H1 (cell line): ENCODE results near the gene SLC31A2. TPM values are rescaled to one million over a fixed set of nuclear protein-coding genes. Genes with fewer than 3 reads are reported as not detected.

Experiments
- CTCF ChIA-PET: fragments of 300-600 bp; sonication (Branson Sonifier 250); formaldehyde crosslinking; loops from one replicate; lab custom pipeline; 2021; ENCODE audit not compliant: partially characterized antibody; lab: Charles Lee
- POLR2A ChIA-PET: fragments of 300-600 bp; sonication (Branson Sonifier 250); formaldehyde crosslinking; loops from one replicate; lab custom pipeline; 2021; ENCODE audit warnings: inconsistent platforms; ENCODE audit not compliant: partially characterized antibody; lab: Charles Lee
- DNase-seq, 2 experiments: peaks; one replicate each; pipeline versions ENCODE4 v3.0.0 to v3.0.0-alpha.2; 2010 to 2022; ENCODE audit warnings: low spot score in 2 of 2, low read depth in 1 of 2, mixed read lengths in 1 of 2
- FAIRE-seq: peaks from 2 replicates; lab custom pipeline; 2011; peaks lifted over from hg19 to GRCh38; lab: Jason Lieb, UNC
- H2AFZ ChIP-seq: 2 replicates; pipeline ENCODE4 v1.8.1; 2012; ENCODE audit warnings: low read length, inconsistent platforms
- H2AK5ac ChIP-seq: 2 replicates; pipeline ENCODE4 v1.6.1; 2013; ENCODE audit warnings: low read depth, low read length
- H2BK120ac ChIP-seq: replicated peaks from 2 replicates; pipeline ENCODE3; 2013; ENCODE audit warnings: low read depth, low read length, inconsistent platforms
- H2BK12ac ChIP-seq: 2 replicates; pipeline ENCODE4 v1.6.1; 2013; ENCODE audit warnings: low read depth, low read length
- H2BK15ac ChIP-seq: 2 replicates; pipeline ENCODE4 v1.6.1; 2013; ENCODE audit warnings: low read length
- H2BK20ac ChIP-seq: 2 replicates; pipeline ENCODE4 v1.6.1; 2013; ENCODE audit warnings: low read length
- H2BK5ac ChIP-seq: 2 replicates; pipeline ENCODE4 v1.6.1; 2013; ENCODE audit warnings: low read depth, low read length
- H3K14ac ChIP-seq: 2 replicates; pipeline ENCODE4 v1.6.1; 2013; ENCODE audit warnings: inconsistent platforms; ENCODE audit not compliant: insufficient read length
- H3K18ac ChIP-seq: 2 replicates; pipeline ENCODE4 v1.6.1; 2013; ENCODE audit warnings: low read length; ENCODE audit errors: extremely low read depth
- H3K23ac ChIP-seq: 2 replicates; pipeline ENCODE4 v1.6.1; 2013; ENCODE audit warnings: inconsistent platforms; ENCODE audit not compliant: insufficient read length
- H3K23me2 ChIP-seq: 2 replicates; pipeline ENCODE4 v1.6.1; 2013; ENCODE audit warnings: low read depth, low read length
- H3K27ac ChIP-seq: 2 replicates; pipeline ENCODE4 v1.6.1; 2011; ENCODE audit warnings: low read depth, low read length, inconsistent platforms
- H3K27me3 ChIP-seq, 4 experiments: replicated peaks in 1 of 4; 1 replicate in 1 of 4; 2 replicates in 3 of 4; pipeline versions ENCODE4 v1.6.1 to v1.8.1; 2011 to 2013; ENCODE audit warnings: low read length in 3 of 4, mild to moderate bottlenecking in 3 of 4, inconsistent platforms in 2 of 4, mixed read lengths in 2 of 4, moderate library complexity in 1 of 4; ENCODE audit not compliant: control insufficient read depth in 3 of 4, insufficient read depth in 3 of 4; ENCODE audit errors: extremely low read depth in 1 of 4
- H3K36me3 ChIP-seq, 4 experiments: 2 replicates each; pipeline versions ENCODE4 v1.6.1 to v1.8.1; 2011 to 2013; ENCODE audit warnings: mild to moderate bottlenecking in 4 of 4, low read length in 3 of 4, moderate library complexity in 2 of 4, control low read depth in 1 of 4, inconsistent platforms in 1 of 4; ENCODE audit not compliant: insufficient read depth in 4 of 4, control insufficient read depth in 2 of 4
- H3K4ac ChIP-seq: replicated peaks from 2 replicates; pipeline ENCODE3; 2013; ENCODE audit warnings: low read length, low read depth, mixed read lengths, inconsistent platforms; ENCODE audit not compliant: insufficient read length
- H3K4me1 ChIP-seq, 4 experiments: replicated peaks in 1 of 4; 1 replicate in 1 of 4; 2 replicates in 3 of 4; pipeline versions ENCODE4 v1.6.1 to v1.8.1; 2011 to 2013; ENCODE audit warnings: low read length in 3 of 4, inconsistent platforms in 2 of 4, mixed read lengths in 1 of 4; ENCODE audit not compliant: insufficient read depth in 4 of 4, control insufficient read depth in 3 of 4
- H3K4me2 ChIP-seq, 2 experiments: 2 replicates each; pipeline versions ENCODE4 v1.6.1 to v1.8.1; 2011 to 2013; ENCODE audit warnings: low read depth in 2 of 2, low read length in 2 of 2, control low read depth in 1 of 2, inconsistent platforms in 1 of 2, mild to moderate bottlenecking in 1 of 2; ENCODE audit not compliant: insufficient read depth in 1 of 2
- H3K4me3 ChIP-seq, 4 experiments: fragments of 200-600, 300-600 bp in 1 of 4; sonication (generic), shearing (Covaris generic), sonication (Bioruptor Twin) in 1 of 4; 2 replicates each; pipeline versions ENCODE4 v1.5.1 to v1.8.1; 2011 to 2016; ENCODE audit warnings: low read length in 4 of 4, low read depth in 3 of 4, control low read depth in 2 of 4, inconsistent platforms in 2 of 4, mild to moderate bottlenecking in 2 of 4, mixed read lengths in 1 of 4, moderate library complexity in 1 of 4; ENCODE audit not compliant: insufficient read depth in 2 of 4; ENCODE audit errors: extremely low read depth in 1 of 4
- H3K56ac ChIP-seq: replicated peaks from 2 replicates; pipeline ENCODE3; 2013; ENCODE audit warnings: low read depth, mild to moderate bottlenecking, mixed read lengths, low read length, inconsistent platforms; ENCODE audit not compliant: insufficient read length
- H3K79me1 ChIP-seq: 2 replicates; pipeline ENCODE4 v1.6.1; 2013; ENCODE audit warnings: low read depth, low read length, control low read depth
- H3K79me2 ChIP-seq, 2 experiments: 2 replicates each; pipeline versions ENCODE4 v1.6.1 to v1.8.1; 2012 to 2013; ENCODE audit warnings: low read length in 2 of 2, mild to moderate bottlenecking in 2 of 2, inconsistent platforms in 1 of 2; ENCODE audit not compliant: insufficient read depth in 2 of 2, control insufficient read depth in 1 of 2
- H3K9ac ChIP-seq, 4 experiments: replicated peaks in 1 of 4; 1 replicate in 1 of 4; 2 replicates in 3 of 4; pipeline versions ENCODE4 v1.6.1 to v1.8.1; 2011 to 2013; ENCODE audit warnings: low read depth in 3 of 4, low read length in 3 of 4, control low read depth in 2 of 4, mild to moderate bottlenecking in 2 of 4, moderate library complexity in 2 of 4, inconsistent platforms in 1 of 4; ENCODE audit errors: extremely low read depth in 1 of 4
- H3K9me3 ChIP-seq, 2 experiments: 2 replicates each; pipeline versions ENCODE4 v1.6.1 to v1.8.1; 2012 to 2013; ENCODE audit warnings: mild to moderate bottlenecking in 2 of 2, moderate library complexity in 2 of 2, control low read depth in 1 of 2, inconsistent platforms in 1 of 2, low read depth in 1 of 2, low read length in 1 of 2, mixed read lengths in 1 of 2; ENCODE audit not compliant: insufficient read depth in 2 of 2
- H4K20me1 ChIP-seq, 2 experiments: replicated peaks in 1 of 2; 2 replicates each; pipeline versions ENCODE3 to v1.8.1; 2011 to 2013; ENCODE audit warnings: inconsistent platforms in 2 of 2, low read length in 2 of 2, mild to moderate bottlenecking in 1 of 2; ENCODE audit not compliant: insufficient read depth in 2 of 2, control insufficient read depth in 1 of 2
- H4K5ac ChIP-seq: 2 replicates; pipeline ENCODE4 v1.6.1; 2013; ENCODE audit warnings: low read length, low read depth, mixed read lengths, inconsistent platforms; ENCODE audit not compliant: insufficient read length
- H4K8ac ChIP-seq: 2 replicates; pipeline ENCODE4 v1.8.0; 2013; ENCODE audit warnings: mild to moderate bottlenecking, moderate library complexity, low read length, inconsistent platforms; ENCODE audit not compliant: insufficient read depth; ENCODE audit errors: extremely low read depth
- H4K91ac ChIP-seq: replicated peaks from 2 replicates; pipeline ENCODE3; 2013; ENCODE audit warnings: low read length, mixed read lengths, inconsistent platforms; ENCODE audit not compliant: insufficient read length
- CTBP2 ChIP-seq: IDR thresholded peaks from 2 replicates; pipeline ENCODE4 v1.7.0; 2011; ENCODE audit warnings: borderline replicate concordance, mild to moderate bottlenecking, moderate library complexity, mixed read lengths, low read length; ENCODE audit not compliant: insufficient read depth, insufficient read length
- EGR1 ChIP-seq: IDR thresholded peaks from 2 replicates; pipeline ENCODE4 v1.6.1; 2011; ENCODE audit warnings: low read depth, low read length, borderline replicate concordance
- EP300 ChIP-seq, 2 experiments: IDR thresholded peaks; 1 replicate in 1 of 2; 2 replicates in 1 of 2; pipeline ENCODE4 v1.6.1; 2011 to 2012; ENCODE audit warnings: low read depth in 2 of 2, low read length in 2 of 2, mild to moderate bottlenecking in 2 of 2, borderline replicate concordance in 1 of 2, inconsistent platforms in 1 of 2, moderate library complexity in 1 of 2
- FOSL1 ChIP-seq: IDR thresholded peaks from 2 replicates; pipeline ENCODE4 v1.6.1; 2011; ENCODE audit warnings: mild to moderate bottlenecking, low read depth, low read length, moderate library complexity; ENCODE audit not compliant: insufficient read depth
- GTF2F1 ChIP-seq: IDR thresholded peaks from 2 replicates; pipeline ENCODE4 v1.6.1; 2012; ENCODE audit warnings: low read depth, low read length, improper control_type of control experiment, borderline replicate concordance
- HDAC6 ChIP-seq: IDR thresholded peaks from one replicate; pipeline ENCODE4 v1.7.1; 2012; ENCODE audit warnings: low read depth, mild to moderate bottlenecking, inconsistent platforms, low read length, moderate library complexity
- NRF1 ChIP-seq: IDR thresholded peaks from 2 replicates; pipeline ENCODE4 v1.6.1; 2011; ENCODE audit warnings: mild to moderate bottlenecking, low read depth, low read length, improper control_type of control experiment
- RFX5 ChIP-seq: IDR thresholded peaks from 2 replicates; pipeline ENCODE4 v1.6.1; 2011; ENCODE audit warnings: low read depth, low read length, improper control_type of control experiment, borderline replicate concordance
- SAP30 ChIP-seq: fragments of 300-600 bp; sonication (generic); IDR thresholded peaks from 2 replicates; pipeline ENCODE4 v1.7.1; 2012; ENCODE audit warnings: low read length, moderate library complexity, mild to moderate bottlenecking, inconsistent platforms; ENCODE audit not compliant: insufficient read depth, insufficient replicate concordance
- TCF12 ChIP-seq: IDR thresholded peaks from 2 replicates; pipeline ENCODE4 v1.6.1; 2011; ENCODE audit warnings: low read depth, mild to moderate bottlenecking, low read length
- ZNF274 ChIP-seq: IDR thresholded peaks from 2 replicates; pipeline ENCODE4 v1.7.0; 2012; ENCODE audit warnings: low read length, borderline replicate concordance; ENCODE audit errors: extremely low read depth
- polyA plus RNA-seq, 7 experiments: library from polyadenylated mRNA; depleted of rRNA in 3 of 7; stranded (reverse) in 5 of 7; unstranded in 2 of 7; fragments of >200 nt in 5 of 7; fragments of 200-250 nt in 2 of 7; gene quantifications; 1 replicate in 5 of 7; 2 replicates in 1 of 7; 4 replicates in 1 of 7; pipeline versions ENCODE4 v1.2.1 to v1.2.3, GENCODE V29; 2011 to 2013; ENCODE audit warnings: missing spikeins in 2 of 7, mixed read lengths in 2 of 7
- total RNA-seq: library from RNA; stranded (reverse); fragmentation: NEBNext Ultra II Directional; extraction: Animal tissue kit (Norgen Biotek cat#: 25700); gene quantifications from 2 replicates; pipeline ENCODE4 v1.2.1, GENCODE V29; 2021

SLC31A2 gene
- total and polyA plus RNA-seq, 2 of the 8 experiments (the other 6 are each of a cell fraction or from before 2014, with no cell fraction given), result 2.0 to 2.9 TPM

- Histone ChIP-seq H4K20me1 (no peaks in the 10 kb centered on the region), H4K5ac (no peak overlapping the region), H3K14ac (no peak overlapping the region), H3K27ac (no peak overlapping the region), H3K4me3 (no peak overlapping the region), H3K56ac (no peak overlapping the region), H3K79me2 (no peaks in the 10 kb centered on the region), H3K4me2 (no peak overlapping the region), H2BK5ac (no peak overlapping the region), H4K8ac (no peak overlapping the region), H2BK12ac (no peak overlapping the region), H3K18ac (no peak overlapping the region), H3K9ac (no peak overlapping the region), H2BK20ac (no peak overlapping the region), H3K4me1 (no peaks in the 10 kb centered on the region), H3K36me3 (no peaks in the 10 kb centered on the region), H3K27me3 (no peaks in the 10 kb centered on the region; a peak in 1 of 7 replicates), H4K91ac (no peak overlapping the region), H3K23ac (no peak overlapping the region), H3K79me1 (no peaks in the 10 kb centered on the region), H2BK15ac (no peak overlapping the region), H2BK120ac (no peak overlapping the region), H3K4ac (no peak overlapping the region), H3K23me2 (no peaks in the 10 kb centered on the region), H2AFZ (no peak overlapping the region), H2AK5ac (no peak overlapping the region), H3K9me3 (peaks cover 0 to 3% of the 10 kb centered on the region in 2 experiments; a peak in 1 of 4 replicates)
- DNase-seq, result no peak
- FAIRE-seq, result no peak
- TF ChIP-seq EGR1 (no peak), FOSL1 (no peak), TCF12 (no peak), CTBP2 (no peak), EP300 (IDR thresholded peaks at IDR 0.05; ENCODE audit: borderline replicate concordance in 1 of 2, low read depth in 2 of 2, low read length in 2 of 2) (no peak), SAP30 (no peak), RFX5 (no peak), ZNF274 (no peak), GTF2F1 (no peak), NRF1 (no peak), HDAC6 (no peak)
- ChIA-PET POLR2A (no interaction called here), CTCF (no interaction called here)
Measured at GRCh38 chr9:113129466-113129865, 21.3 kb upstream of the SLC31A2 start.
